ENCODE data around the gene RALGPS2. TPM values are rescaled to one million over a fixed set of nuclear protein-coding genes. Genes with fewer than 3 reads are reported as not detected.

RALGPS2 gene
- total and polyA plus RNA-seq, 2 of the 8 experiments (the other 6 are each of a cell fraction or from before 2014, with no cell fraction given): 6.7 to 38.0 TPM

DNA sequence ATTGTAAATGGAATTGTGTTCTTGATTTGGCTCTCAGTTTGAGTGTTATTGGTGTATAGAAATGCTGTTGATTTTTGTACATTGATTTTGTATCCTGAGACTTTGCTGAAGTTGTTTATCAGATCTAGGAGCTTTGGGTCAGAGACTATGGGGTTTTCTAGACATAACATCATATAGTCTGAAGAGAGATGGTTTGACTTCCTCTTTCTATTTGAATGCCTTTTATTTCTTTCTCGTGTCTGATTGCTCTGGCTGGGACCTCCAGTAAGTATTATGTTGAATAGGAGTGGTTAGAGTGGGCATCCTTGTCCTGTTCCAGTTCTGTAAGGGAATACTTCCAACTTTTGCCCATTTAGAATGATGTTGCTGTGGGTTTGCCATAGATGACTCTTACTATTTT is 185.0 kb downstream of the RALGPS2 start (continued):
- TF ChIP-seq, protein P1, sequence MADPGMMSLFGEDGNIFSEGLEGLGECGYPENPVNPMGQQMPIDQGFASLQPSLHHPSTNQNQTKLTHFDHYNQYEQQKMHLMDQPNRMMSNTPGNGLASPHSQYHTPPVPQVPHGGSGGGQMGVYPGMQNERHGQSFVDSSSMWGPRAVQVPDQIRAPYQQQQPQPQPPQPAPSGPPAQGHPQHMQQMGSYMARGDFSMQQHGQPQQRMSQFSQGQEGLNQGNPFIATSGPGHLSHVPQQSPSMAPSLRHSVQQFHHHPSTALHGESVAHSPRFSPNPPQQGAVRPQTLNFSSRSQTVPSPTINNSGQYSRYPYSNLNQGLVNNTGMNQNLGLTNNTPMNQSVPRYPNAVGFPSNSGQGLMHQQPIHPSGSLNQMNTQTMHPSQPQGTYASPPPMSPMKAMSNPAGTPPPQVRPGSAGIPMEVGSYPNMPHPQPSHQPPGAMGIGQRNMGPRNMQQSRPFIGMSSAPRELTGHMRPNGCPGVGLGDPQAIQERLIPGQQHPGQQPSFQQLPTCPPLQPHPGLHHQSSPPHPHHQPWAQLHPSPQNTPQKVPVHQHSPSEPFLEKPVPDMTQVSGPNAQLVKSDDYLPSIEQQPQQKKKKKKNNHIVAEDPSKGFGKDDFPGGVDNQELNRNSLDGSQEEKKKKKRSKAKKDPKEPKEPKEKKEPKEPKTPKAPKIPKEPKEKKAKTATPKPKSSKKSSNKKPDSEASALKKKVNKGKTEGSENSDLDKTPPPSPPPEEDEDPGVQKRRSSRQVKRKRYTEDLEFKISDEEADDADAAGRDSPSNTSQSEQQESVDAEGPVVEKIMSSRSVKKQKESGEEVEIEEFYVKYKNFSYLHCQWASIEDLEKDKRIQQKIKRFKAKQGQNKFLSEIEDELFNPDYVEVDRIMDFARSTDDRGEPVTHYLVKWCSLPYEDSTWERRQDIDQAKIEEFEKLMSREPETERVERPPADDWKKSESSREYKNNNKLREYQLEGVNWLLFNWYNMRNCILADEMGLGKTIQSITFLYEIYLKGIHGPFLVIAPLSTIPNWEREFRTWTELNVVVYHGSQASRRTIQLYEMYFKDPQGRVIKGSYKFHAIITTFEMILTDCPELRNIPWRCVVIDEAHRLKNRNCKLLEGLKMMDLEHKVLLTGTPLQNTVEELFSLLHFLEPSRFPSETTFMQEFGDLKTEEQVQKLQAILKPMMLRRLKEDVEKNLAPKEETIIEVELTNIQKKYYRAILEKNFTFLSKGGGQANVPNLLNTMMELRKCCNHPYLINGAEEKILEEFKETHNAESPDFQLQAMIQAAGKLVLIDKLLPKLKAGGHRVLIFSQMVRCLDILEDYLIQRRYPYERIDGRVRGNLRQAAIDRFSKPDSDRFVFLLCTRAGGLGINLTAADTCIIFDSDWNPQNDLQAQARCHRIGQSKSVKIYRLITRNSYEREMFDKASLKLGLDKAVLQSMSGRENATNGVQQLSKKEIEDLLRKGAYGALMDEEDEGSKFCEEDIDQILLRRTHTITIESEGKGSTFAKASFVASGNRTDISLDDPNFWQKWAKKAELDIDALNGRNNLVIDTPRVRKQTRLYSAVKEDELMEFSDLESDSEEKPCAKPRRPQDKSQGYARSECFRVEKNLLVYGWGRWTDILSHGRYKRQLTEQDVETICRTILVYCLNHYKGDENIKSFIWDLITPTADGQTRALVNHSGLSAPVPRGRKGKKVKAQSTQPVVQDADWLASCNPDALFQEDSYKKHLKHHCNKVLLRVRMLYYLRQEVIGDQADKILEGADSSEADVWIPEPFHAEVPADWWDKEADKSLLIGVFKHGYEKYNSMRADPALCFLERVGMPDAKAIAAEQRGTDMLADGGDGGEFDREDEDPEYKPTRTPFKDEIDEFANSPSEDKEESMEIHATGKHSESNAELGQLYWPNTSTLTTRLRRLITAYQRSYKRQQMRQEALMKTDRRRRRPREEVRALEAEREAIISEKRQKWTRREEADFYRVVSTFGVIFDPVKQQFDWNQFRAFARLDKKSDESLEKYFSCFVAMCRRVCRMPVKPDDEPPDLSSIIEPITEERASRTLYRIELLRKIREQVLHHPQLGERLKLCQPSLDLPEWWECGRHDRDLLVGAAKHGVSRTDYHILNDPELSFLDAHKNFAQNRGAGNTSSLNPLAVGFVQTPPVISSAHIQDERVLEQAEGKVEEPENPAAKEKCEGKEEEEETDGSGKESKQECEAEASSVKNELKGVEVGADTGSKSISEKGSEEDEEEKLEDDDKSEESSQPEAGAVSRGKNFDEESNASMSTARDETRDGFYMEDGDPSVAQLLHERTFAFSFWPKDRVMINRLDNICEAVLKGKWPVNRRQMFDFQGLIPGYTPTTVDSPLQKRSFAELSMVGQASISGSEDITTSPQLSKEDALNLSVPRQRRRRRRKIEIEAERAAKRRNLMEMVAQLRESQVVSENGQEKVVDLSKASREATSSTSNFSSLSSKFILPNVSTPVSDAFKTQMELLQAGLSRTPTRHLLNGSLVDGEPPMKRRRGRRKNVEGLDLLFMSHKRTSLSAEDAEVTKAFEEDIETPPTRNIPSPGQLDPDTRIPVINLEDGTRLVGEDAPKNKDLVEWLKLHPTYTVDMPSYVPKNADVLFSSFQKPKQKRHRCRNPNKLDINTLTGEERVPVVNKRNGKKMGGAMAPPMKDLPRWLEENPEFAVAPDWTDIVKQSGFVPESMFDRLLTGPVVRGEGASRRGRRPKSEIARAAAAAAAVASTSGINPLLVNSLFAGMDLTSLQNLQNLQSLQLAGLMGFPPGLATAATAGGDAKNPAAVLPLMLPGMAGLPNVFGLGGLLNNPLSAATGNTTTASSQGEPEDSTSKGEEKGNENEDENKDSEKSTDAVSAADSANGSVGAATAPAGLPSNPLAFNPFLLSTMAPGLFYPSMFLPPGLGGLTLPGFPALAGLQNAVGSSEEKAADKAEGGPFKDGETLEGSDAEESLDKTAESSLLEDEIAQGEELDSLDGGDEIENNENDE (IDR thresholded peaks at IDR 0.05; ENCODE audit: insufficient replicate concordance, low read length): no peak
- TF ChIP-seq POLR2AphosphoS5 (IDR thresholded peaks at IDR 0.05; ENCODE audit: low read depth, low read length) (no peak), GABPA (IDR thresholded peaks at IDR 0.05; ENCODE audit: borderline replicate concordance, insufficient read depth, low read length) (no peak), HDAC2 (IDR thresholded peaks at IDR 0.05; ENCODE audit: borderline replicate concordance in 1 of 2, low read depth in 2 of 2, low read length in 2 of 2) (no peak), SAP30 (IDR thresholded peaks at IDR 0.05; ENCODE audit: insufficient read depth, insufficient replicate concordance, low read length) (no peak), RBBP5 (IDR thresholded peaks at IDR 0.05; ENCODE audit: borderline replicate concordance, low read depth, low read length) (no peak), POLR2A (IDR thresholded peaks at IDR 0.05; ENCODE audit: control extremely low read depth in 1 of 2, low read depth in 2 of 2, low read length in 2 of 2) (no peak)
